ENCODE data around the gene ANKRD52.
A peak's percentile ranks its signal among the peaks of the same experiment; 100 is the strongest.
"Not testable (repeated sequence)": the region's sequence is repeated elsewhere in the genome, so short reads cannot be mapped to it uniquely, and the experiment has no call there.

The ANKRD52 gene

DNA sequence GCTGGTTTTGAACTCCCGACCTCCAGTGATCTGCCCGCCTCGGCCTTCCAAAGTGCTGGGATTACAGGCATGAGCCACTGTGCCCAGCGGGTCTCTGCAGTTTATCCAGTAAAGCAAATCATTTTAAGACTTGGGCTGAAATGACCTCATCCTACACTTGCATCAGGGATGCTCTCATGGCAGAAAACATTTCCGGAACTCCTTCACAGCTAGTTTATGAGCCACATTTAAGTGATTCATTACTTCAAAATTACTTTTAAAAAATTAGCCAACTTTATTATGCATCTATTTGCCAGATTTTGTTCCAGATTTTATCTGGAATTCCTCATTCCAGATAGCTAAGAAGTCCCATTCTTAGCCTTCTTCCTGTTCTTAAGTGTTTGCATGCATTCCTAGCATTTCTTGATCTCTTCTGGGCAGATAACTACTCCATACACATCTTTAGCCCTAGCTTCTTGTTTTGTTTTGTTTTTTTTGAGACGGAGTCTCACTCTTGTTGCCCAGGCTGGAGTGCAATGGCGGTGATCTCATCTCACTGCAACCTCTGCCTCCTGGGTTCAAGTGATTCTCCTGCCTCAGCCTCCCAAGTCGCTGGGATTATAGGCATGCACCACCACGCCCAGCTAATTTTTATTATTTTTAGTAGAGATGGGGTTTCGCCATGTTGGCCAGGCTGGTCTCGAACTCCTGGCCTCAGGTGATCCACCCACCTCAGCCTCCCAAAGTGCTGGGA, 61.2 kb downstream of the ANKRD52 start:
- not testable (repeated sequence) for H4K8ac ChIP-seq (ENCODE audit: low read depth, low read length); H3K4me2 ChIP-seq (ENCODE audit: low read length); H3K4ac ChIP-seq (ENCODE audit: low read depth, low read length); H3K79me1 ChIP-seq (ENCODE audit: low read length); H3K23ac ChIP-seq (ENCODE audit: low read length); H3K4me3 ChIP-seq (ENCODE audit: low read length); H3K9ac ChIP-seq (ENCODE audit: low read length); H3K79me2 ChIP-seq (ENCODE audit: control insufficient read depth, insufficient read depth, low read length); H3K36me3 ChIP-seq (ENCODE audit: control insufficient read depth, insufficient read depth, low read length); H3K27me3 ChIP-seq (ENCODE audit: insufficient read depth, low read length, poor library complexity); H2BK5ac ChIP-seq (ENCODE audit: low read length); H3K27ac ChIP-seq (ENCODE audit: low read depth, low read length); H3K18ac ChIP-seq (ENCODE audit: low read length); H2BK120ac ChIP-seq (ENCODE audit: low read depth, low read length); H2BK15ac ChIP-seq (replicated peaks; ENCODE audit: low read depth); H3K4me1 ChIP-seq (ENCODE audit: control insufficient read depth, low read depth, low read length); H4K5ac ChIP-seq (ENCODE audit: low read length); H2AK5ac ChIP-seq (ENCODE audit: low read length)
- DNase-seq: peak; percentile 88
- WGBS (ENCODE audit: extremely low coverage, insufficient coverage, low lambda C conversion rate): no CpG with 5 or more reads among the region's 11 CpGs
- H3K56ac ChIP-seq (ENCODE audit: low read length): peak overlapping the region; percentile 15

DNA sequence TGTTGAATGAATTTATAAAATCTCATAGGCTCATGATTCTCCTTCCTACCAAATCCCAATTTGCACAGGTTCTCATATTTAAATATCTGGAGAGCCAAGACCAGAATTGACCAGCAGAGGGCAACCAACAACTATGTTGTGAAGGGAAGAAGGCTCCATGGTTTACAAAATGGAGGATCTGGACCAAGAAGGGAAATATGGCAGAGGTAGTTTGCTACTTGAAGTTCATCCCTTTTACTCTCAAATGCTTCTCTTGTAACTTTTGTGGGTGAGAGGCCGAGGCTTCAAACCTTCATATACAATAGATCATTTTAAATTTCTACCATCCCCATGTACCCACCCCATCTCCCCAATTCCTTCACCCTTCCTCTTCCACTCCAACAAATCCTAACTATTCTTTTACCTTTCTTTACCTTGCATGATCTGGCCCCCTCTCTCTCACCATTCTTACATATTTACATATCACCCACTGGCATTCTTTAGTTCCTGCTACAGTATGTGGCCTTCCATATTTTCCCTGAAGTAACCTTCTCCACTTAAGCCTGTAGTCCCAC, 65.1 kb downstream of the ANKRD52 start:
- no CpG with 5 or more reads among the region's 1 CpG for WGBS (ENCODE audit: extremely low coverage, insufficient coverage, low lambda C conversion rate)
- peaks cover 8% of the 10 kb centered on the region for H3K79me2 ChIP-seq (ENCODE audit: control insufficient read depth, insufficient read depth, low read length)
- no peak overlapping the region for H2AK5ac ChIP-seq (ENCODE audit: low read length)
- H2BK15ac ChIP-seq (replicated peaks; ENCODE audit: low read depth): no peak overlapping the region
- no peaks in the 10 kb centered on the region for H3K4me1 ChIP-seq (ENCODE audit: control insufficient read depth, low read depth, low read length)
- no peak overlapping the region for H3K23ac ChIP-seq (ENCODE audit: low read length)
- no peak overlapping the region for H3K4ac ChIP-seq (ENCODE audit: low read depth, low read length)
- H3K27me3 ChIP-seq (ENCODE audit: insufficient read depth, low read length, poor library complexity): no peaks in the 10 kb centered on the region
- peak; percentile 88 for DNase-seq
- H4K8ac ChIP-seq (ENCODE audit: low read depth, low read length): no peak overlapping the region
- no peaks in the 10 kb centered on the region for H3K36me3 ChIP-seq (ENCODE audit: control insufficient read depth, insufficient read depth, low read length)
- no peak overlapping the region for H3K27ac ChIP-seq (ENCODE audit: low read depth, low read length)
- no peak overlapping the region for H3K4me2 ChIP-seq (ENCODE audit: low read length)
- no peaks in the 10 kb centered on the region for H3K79me1 ChIP-seq (ENCODE audit: low read length)
- H4K5ac ChIP-seq (ENCODE audit: low read length): peak overlapping the region; percentile 60
- no peak overlapping the region for H3K4me3 ChIP-seq (ENCODE audit: low read length)
- H2BK5ac ChIP-seq (ENCODE audit: low read length): no peak overlapping the region
- H3K18ac ChIP-seq (ENCODE audit: low read length): no peak overlapping the region
- no peak overlapping the region for H3K9ac ChIP-seq (ENCODE audit: low read length)
- H3K56ac ChIP-seq (ENCODE audit: low read length): peak overlapping the region; percentile 53
- no peak overlapping the region for H2BK120ac ChIP-seq (ENCODE audit: low read depth, low read length)

DNA sequence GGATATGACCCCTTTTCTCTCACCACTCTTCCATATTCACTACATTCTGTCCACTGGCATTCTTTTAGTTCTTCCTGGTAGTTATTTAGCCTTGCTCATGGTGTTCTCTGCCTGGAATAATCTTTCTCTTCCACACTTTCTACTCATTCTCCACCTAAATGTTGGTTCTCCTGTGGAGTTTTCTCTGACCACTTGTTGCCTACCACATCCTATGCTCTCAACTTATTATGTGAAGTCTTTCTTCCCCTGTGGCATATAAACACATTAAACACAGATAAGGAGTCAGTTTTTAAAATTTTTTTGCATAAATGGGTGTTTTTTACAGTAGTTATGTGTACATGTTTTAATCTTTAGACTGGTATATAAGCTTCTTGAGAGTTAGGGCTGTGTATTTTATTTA, 65.6 kb downstream of the ANKRD52 start:
- H3K27ac ChIP-seq (ENCODE audit: low read depth, low read length): no peak overlapping the region
- H2AK5ac ChIP-seq (ENCODE audit: low read length): no peak overlapping the region
- peaks cover 3% of the 10 kb centered on the region for H3K79me1 ChIP-seq (ENCODE audit: low read length)
- H3K4me3 ChIP-seq (ENCODE audit: low read length): no peak overlapping the region
- no peak overlapping the region for H3K4me2 ChIP-seq (ENCODE audit: low read length)
- H3K36me3 ChIP-seq (ENCODE audit: control insufficient read depth, insufficient read depth, low read length): no peaks in the 10 kb centered on the region
- H3K23ac ChIP-seq (ENCODE audit: low read length): no peak overlapping the region
- H3K9ac ChIP-seq (ENCODE audit: low read length): no peak overlapping the region
- peaks cover 3% of the 10 kb centered on the region for H3K4me1 ChIP-seq (ENCODE audit: control insufficient read depth, low read depth, low read length)
- H3K27me3 ChIP-seq (ENCODE audit: insufficient read depth, low read length, poor library complexity): no peaks in the 10 kb centered on the region
- H2BK5ac ChIP-seq (ENCODE audit: low read length): no peak overlapping the region
- no peak overlapping the region for H3K4ac ChIP-seq (ENCODE audit: low read depth, low read length)
- DNase-seq: no peak
- H4K5ac ChIP-seq (ENCODE audit: low read length): no peak overlapping the region
- H2BK15ac ChIP-seq (replicated peaks; ENCODE audit: low read depth): no peak overlapping the region
- no peak overlapping the region for H2BK120ac ChIP-seq (ENCODE audit: low read depth, low read length)
- no peak overlapping the region for H4K8ac ChIP-seq (ENCODE audit: low read depth, low read length)
- H3K18ac ChIP-seq (ENCODE audit: low read length): no peak overlapping the region
- H3K79me2 ChIP-seq (ENCODE audit: control insufficient read depth, insufficient read depth, low read length): peaks cover 13% of the 10 kb centered on the region
- H3K56ac ChIP-seq (ENCODE audit: low read length): no peak overlapping the region

GRCh38 chr12:56190695-56191155, 67.5 kb downstream of the ANKRD52 start:
- Histone ChIP-seq H2AK5ac (ENCODE audit: low read length) (no peak overlapping the region), H3K4me1 (ENCODE audit: control insufficient read depth, low read depth, low read length) (peaks cover 5% of the 10 kb centered on the region), H3K18ac (ENCODE audit: low read length) (peak overlapping the region; percentile 9), H3K79me2 (ENCODE audit: control insufficient read depth, insufficient read depth, low read length) (peaks cover 26% of the 10 kb centered on the region), H4K8ac (ENCODE audit: low read depth, low read length) (no peak overlapping the region), H3K36me3 (ENCODE audit: control insufficient read depth, insufficient read depth, low read length) (no peaks in the 10 kb centered on the region), H3K4me3 (ENCODE audit: low read length) (no peak overlapping the region), H3K23ac (ENCODE audit: low read length) (no peak overlapping the region), H3K56ac (ENCODE audit: low read length) (peak overlapping the region; percentile 15), H2BK15ac (replicated peaks; ENCODE audit: low read depth) (no peak overlapping the region), H2BK120ac (ENCODE audit: low read depth, low read length) (no peak overlapping the region), H4K5ac (ENCODE audit: low read length) (no peak overlapping the region), H3K4ac (ENCODE audit: low read depth, low read length) (no peak overlapping the region), H3K27ac (ENCODE audit: low read depth, low read length) (no peak overlapping the region), H2BK5ac (ENCODE audit: low read length) (no peak overlapping the region), H3K27me3 (ENCODE audit: insufficient read depth, low read length, poor library complexity) (no peaks in the 10 kb centered on the region), H3K4me2 (ENCODE audit: low read length) (peak overlapping the region; percentile 34), H3K79me1 (ENCODE audit: low read length) (peaks cover 8% of the 10 kb centered on the region), H3K9ac (ENCODE audit: low read length) (peak overlapping the region; percentile 61)
- peak; percentile 54 for DNase-seq
- WGBS (ENCODE audit: extremely low coverage, insufficient coverage, low lambda C conversion rate): no CpG with 5 or more reads among the region's 9 CpGs

DNA sequence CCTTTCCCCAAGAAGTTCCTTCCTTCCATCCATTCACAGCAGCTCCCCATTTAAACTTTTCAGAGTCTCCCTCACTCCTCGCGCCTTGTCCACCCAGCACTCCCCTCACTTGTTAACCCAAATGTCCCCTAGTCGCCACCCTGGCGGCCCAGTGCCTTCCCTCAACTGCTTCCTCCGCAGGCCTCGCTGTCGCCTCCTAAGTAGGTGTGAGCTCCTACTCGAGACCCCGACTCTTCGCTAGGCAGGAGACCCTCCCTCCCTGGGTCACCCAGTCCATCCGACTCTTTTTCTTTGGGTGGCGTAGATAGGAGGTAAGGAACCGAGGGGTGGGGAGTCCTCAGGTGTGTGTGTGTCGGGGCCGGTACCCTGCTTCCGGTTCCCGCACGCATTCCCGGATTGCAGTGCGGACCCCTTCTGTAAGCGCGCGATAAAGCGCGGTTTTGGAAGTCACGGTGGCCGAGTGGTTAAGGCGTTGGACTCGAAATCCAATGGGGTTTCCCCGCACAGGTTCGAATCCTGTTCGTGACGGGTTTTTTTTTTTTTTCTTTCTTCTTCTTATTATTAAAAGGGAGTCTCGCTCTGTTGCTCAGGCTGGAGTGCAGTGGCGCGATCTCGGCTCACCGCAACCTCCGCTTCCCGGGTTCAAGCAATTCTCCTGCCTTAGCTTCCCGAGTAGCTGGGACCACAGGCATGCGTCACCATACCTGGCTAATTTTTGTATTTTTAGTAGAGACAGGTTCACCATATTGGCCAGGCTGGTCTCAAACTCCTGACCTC, 68.1 kb downstream of the ANKRD52 start:
- H3K79me1 ChIP-seq (ENCODE audit: low read length): peaks cover 8% of the 10 kb centered on the region
- no peak overlapping the region for H2BK15ac ChIP-seq (replicated peaks; ENCODE audit: low read depth)
- H3K4ac ChIP-seq (ENCODE audit: low read depth, low read length): peak overlapping the region; percentile 60
- H2AK5ac ChIP-seq (ENCODE audit: low read length): no peak overlapping the region
- H4K5ac ChIP-seq (ENCODE audit: low read length): no peak overlapping the region
- no CpG with 5 or more reads among the region's 42 CpGs for WGBS (ENCODE audit: extremely low coverage, insufficient coverage, low lambda C conversion rate)
- peak overlapping the region; percentile 85 for H3K27ac ChIP-seq (ENCODE audit: low read depth, low read length)
- peak overlapping the region; percentile 23 for H2BK120ac ChIP-seq (ENCODE audit: low read depth, low read length)
- peak overlapping the region; percentile 76 for H2BK5ac ChIP-seq (ENCODE audit: low read length)
- H3K9ac ChIP-seq (ENCODE audit: low read length): peak overlapping the region; percentile 98
- peaks cover 26% of the 10 kb centered on the region for H3K79me2 ChIP-seq (ENCODE audit: control insufficient read depth, insufficient read depth, low read length)
- peak overlapping the region; percentile 91 for H3K4me2 ChIP-seq (ENCODE audit: low read length)
- no peaks in the 10 kb centered on the region for H3K36me3 ChIP-seq (ENCODE audit: control insufficient read depth, insufficient read depth, low read length)
- peak overlapping the region; percentile 97 for H3K4me3 ChIP-seq (ENCODE audit: low read length)
- H3K23ac ChIP-seq (ENCODE audit: low read length): no peak overlapping the region
- peak overlapping the region; percentile 97 for H3K56ac ChIP-seq (ENCODE audit: low read length)
- no peaks in the 10 kb centered on the region for H3K27me3 ChIP-seq (ENCODE audit: insufficient read depth, low read length, poor library complexity)
- peak overlapping the region; percentile 13 for H3K18ac ChIP-seq (ENCODE audit: low read length)
- H3K4me1 ChIP-seq (ENCODE audit: control insufficient read depth, low read depth, low read length): peaks cover 5% of the 10 kb centered on the region
- DNase-seq: peak; percentile 95
- H4K8ac ChIP-seq (ENCODE audit: low read depth, low read length): no peak overlapping the region
